Eye (tissue), 1 donor: ENCODE results near the gene DSG1.
A peak's percentile ranks its signal among the peaks of the same experiment; 100 is the strongest.
"Not testable (repeated sequence)": the region's sequence is repeated elsewhere in the genome, so short reads cannot be mapped to it uniquely, and the experiment has no call there.

Experiments used
- DNase-seq: peaks from one replicate; pipeline ENCODE4 v3.0.0-alpha.2; 2015

Gene DSG1

GRCh38 chr18:31317860-31318259, at the start of gene DSG1:
TSS of gene DSG1 (plus strand) at chr18:31318160. CDS start at chr18:31318301, 141 bp downstream.
- DNase-seq: no peak

- no peak for DNase-seq
These were observed 49.0 kb upstream of the DSG1 start for GRCh38 chr18:31268985-31269406.

DNA sequence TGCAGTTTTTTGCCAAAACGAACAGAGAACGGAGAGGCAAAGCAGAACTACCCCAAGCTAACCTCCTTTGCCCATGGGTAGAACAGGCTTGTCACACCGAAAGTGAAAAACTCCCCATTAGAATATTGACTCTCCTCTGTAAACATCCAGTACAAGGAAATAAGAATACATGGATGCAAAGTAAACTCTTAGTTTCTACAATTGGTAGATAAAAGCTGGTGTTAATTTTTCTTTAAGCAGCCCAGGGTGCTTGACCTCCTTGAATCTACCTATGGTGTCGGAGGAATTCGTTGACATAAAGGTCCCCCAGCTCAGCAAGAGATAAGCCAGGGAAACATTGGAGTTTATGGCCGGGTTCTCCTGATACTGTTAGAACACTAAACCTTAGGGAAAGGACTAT, 48.4 kb upstream of the DSG1 start:
- DNase-seq: no peak

GRCh38 chr18:31270578-31270977, 47.4 kb upstream of the DSG1 start:
- DNase-seq: no peak

GRCh38 chr18:31273812-31274527, 44.0 kb upstream of the DSG1 start:
- no peak for DNase-seq

DNA sequence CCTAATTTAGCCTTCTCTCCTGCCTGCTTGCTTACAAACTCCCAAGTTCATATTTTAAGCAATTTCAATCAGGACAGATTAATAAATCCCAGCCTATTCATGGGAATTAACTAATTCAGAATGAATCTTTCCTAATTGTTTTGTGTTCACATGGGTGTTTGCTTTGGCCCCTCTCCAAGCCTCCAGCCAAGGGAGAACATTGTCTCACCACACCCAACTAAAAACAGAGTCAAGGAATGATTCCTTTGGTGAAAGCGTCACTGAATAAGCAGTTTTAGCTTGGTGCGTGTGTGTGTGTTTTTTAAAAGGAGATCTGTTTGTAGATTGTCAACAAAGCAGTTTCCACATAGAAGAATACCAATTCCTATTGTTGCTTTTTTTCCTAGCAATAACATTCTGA, 43.0 kb upstream of the DSG1 start:
- no peak for DNase-seq

DNA sequence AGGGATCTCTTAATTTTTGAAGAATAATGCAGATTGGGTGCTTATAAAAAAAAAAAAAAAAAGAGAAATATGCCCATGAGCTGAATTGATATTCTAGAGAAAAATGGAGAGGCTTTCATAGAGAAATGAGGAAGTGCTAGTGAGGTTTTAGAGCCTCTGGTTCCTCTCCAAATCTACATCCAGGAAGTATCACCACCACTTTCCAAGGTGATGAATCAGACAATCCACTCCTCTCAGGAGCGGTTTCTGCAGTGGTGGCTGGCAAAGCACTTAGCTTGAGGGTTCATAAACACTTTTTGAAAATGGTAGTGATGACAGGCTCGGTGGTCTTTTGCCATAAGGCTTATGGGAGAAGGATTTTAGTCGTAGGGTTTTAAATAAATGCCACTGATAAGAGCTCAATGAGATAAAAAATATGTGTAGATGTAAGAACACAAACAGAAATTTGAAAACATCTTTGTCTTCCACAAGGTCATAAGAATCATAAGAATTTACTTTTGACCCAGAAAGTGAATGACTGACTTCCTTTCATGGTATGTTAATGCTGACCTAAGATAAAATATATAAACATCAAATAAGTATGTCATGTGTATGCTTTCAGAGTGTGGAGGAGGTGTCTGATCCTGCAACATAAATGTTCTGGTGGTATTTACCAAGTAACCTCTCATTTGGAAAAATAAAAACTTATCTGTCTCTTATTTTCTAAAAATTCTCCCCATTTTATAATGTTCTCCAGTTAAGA, 42.1 kb upstream of the DSG1 start:
- no peak for DNase-seq

DNA sequence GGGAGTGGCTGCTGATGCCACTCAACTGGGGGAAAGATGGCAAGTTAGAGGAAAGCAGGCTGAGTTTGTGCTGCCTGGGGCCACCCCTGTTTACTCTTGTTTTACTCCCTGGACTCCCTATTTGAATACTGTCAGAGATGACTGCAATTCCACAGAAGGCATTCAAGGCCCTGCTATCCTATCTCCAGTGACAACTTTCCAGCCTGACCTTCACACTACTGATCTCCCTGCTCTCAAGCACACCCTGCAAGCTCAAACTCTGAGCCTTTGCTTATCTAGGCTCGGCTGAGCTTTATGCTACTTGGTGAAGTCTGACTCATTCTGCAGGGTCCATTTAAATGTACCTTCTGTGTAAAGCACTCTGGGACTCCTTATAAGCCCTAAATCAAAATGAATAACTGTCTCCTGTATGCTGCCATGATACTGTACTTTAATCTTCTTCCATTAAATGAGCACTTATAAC, 39.3 kb upstream of the DSG1 start:
- DNase-seq: no peak

GRCh38 chr18:31280502-31280901, 37.5 kb upstream of the DSG1 start:
- no peak for DNase-seq

GRCh38 chr18:31281437-31281836, 36.5 kb upstream of the DSG1 start:
- no peak for DNase-seq

DNA sequence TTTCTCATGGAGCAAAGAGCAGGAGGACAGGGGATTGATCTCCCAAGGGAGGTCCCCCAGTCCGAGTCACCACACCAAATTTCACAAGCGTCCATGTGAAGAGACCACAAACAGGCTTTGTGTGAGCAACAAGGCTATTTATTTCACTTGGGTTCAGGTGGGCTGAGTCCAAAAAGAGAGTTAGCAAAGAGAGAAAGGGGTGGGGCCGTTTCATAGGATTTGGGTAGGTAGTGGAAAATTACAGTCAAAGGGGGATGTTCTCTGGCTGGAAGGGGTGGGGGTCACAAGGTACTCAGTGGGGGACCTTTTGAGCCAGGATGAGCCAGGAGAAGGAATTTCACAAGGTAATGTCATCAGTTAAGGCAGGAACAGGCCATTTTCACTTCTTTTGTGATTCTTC, 28.5 kb upstream of the DSG1 start:
- DNase-seq: not testable (repeated sequence)

DNA sequence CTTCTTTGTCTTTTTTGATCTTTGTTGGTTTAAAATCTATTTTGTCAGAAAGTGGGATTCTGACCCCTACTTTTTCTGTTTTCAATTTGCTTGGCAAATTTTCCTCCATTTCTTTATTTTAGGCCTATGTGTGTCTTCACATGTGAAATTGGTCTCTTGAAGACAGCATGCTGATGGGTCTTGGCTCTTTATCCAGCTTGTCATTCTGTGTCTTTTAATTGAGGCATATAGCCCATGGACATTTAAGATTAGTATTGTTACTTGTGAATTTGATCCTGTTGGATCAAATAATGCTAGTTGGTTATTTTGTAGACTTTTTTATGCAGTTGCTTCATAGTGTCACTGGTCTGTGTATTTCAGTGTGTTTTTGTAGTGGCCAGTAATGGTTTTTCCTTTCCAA, 26.3 kb upstream of the DSG1 start:
- DNase-seq: no peak

GRCh38 chr18:31294199-31294747, 23.7 kb upstream of the DSG1 start:
- no peak for DNase-seq

DNA sequence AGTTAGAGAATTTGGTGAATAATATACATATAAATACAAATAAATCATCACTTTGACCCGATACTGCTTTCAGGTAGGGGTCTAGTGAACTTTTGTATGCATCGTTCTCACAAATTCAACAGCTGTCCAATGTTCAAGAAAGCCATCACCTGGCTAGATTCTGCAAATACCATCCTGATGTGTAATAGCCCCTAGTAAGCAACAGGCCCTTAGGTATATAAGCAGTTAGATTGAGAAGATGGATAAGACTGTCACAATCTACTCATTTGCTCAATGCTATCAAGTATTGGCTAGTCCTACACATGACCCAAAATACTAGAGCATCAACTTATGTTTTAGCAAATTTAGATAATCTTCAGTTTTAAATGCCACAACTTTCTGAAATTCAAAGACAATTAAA, 20.7 kb upstream of the DSG1 start:
- no peak for DNase-seq

DNA sequence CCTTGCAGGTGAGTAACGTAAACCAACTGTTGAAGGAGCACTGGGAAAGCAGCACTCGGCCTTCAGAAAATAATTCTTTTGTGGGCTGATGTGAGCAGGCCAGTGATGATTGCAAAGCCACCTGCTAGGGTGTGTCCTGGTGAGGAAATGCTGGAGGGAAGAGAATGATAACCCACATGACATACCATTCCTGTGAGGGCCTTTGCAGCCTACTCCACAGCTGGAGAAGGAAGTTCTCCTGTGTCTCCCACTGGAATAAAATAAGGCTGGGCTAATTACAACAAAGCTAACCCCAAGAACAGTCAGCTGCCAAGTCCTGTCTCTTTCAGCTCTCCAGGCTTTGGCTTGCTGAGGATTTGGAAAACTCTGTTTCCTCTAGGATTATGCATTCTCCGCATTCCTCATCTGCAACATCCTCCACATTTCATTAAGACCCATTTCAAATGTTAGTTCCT, 16.7 kb upstream of the DSG1 start:
- peak; percentile 14 for DNase-seq

- no peak for DNase-seq
These were observed 15.0 kb upstream of the DSG1 start for GRCh38 chr18:31302991-31303390.

DNA sequence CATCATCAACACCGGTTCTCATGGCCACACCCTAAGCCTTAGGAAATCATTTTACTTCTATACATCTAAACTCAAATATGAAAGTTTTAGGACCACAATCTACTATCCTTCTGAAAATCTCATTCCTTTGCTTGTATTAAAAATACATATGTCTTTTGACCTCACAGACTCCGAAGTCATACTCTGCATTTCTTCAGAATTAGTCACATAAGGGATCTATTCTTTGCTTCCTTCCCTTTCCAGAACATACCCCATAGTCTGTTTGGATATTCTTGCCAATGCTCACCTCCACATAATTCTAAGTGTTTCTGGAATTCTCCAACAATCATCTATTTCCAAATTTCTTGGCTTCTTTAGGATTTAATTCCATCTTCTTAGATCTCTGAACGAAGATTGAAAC, 14.2 kb upstream of the DSG1 start:
- no peak for DNase-seq

- DNase-seq: no peak
These were observed 8.8 kb upstream of the DSG1 start for GRCh38 chr18:31309115-31309514.

- DNase-seq: no peak
These were observed 986 bp upstream of the DSG1 start for GRCh38 chr18:31316974-31317373.

DNA sequence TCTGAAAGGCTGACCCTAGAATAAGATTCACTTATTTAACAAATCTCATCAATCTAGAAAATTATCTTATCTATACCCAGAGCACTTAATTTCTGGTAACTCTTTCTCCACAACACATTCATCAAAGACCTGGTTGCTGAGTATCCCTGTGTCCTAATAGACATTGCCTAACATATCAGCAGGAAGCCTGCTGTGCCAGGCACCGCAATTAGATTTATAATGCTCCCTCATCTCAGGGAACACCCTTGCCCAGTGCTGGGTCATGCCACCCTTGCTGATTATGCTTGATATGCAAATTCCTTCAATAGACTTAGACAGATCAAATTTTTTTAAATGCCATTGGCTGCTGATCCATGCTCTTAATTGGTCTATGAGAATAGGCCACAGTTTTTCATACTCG, 3.8 kb downstream of the DSG1 start:
- no peak for DNase-seq

- peak; percentile 59 for DNase-seq
These were observed 7.1 kb downstream of the DSG1 start for GRCh38 chr18:31325051-31325450.

GRCh38 chr18:31329787-31330438, 12.0 kb downstream of the DSG1 start:
- no peak for DNase-seq

GRCh38 chr18:31343454-31343853, 25.5 kb downstream of the DSG1 start:
- DNase-seq: no peak
